GM12878 (cell line): ENCODE data around the gene WDR45B. TPM values are rescaled to one million over a fixed set of nuclear protein-coding genes. Genes with fewer than 3 reads are reported as not detected.

Experiments used
- ATAC-seq: fragments of 200-7000 bp; cut with Tn5 transposase; 3 replicates; pipeline ENCODE4 v1.9.1; 2020; ENCODE audit warnings: mild to moderate bottlenecking, moderate library complexity
- BruUV-seq: library from RNA; stranded (reverse); fragments of 400-500 nt; replicated peaks from 2 replicates; lab custom pipeline; 2021; lab: Mats Ljungman, UMichigan
- CTCF ChIA-PET: fragments of 300-600 bp; sonication (Branson Sonifier 250); formaldehyde crosslinking; extraction: SDS; loops from one replicate; lab custom pipeline; 2021; ENCODE audit warnings: inconsistent platforms; lab: Yijun Ruan, JAX
- POLR2A ChIA-PET: fragments of 350-600 bp; formaldehyde crosslinking; extraction: SDS; loops from one replicate; lab custom pipeline; 2021; ENCODE audit warnings: inconsistent platforms; lab: Charles Lee
- RAD21 ChIA-PET: fragments of 300-600 bp; sonication (Branson Sonifier 250); formaldehyde crosslinking; loops from one replicate; lab custom pipeline; 2023; ENCODE audit warnings: antibody characterized with exemption; ENCODE audit not compliant: unreplicated experiment; lab: Charles Lee
- SMC1A ChIA-PET: fragments of 300-600 bp; sonication (Branson Sonifier 250); formaldehyde crosslinking; loops from one replicate; lab custom pipeline; 2023; ENCODE audit not compliant: unreplicated experiment, uncharacterized antibody; lab: Charles Lee
- DNase-seq: peaks from one replicate; pipeline ENCODE4 v3.0.0-alpha.2; 2011; ENCODE audit warnings: low read depth, low spot score
- FAIRE-seq: peaks from 3 replicates; lab custom pipeline; 2011; peaks lifted over from hg19 to GRCh38; lab: Jason Lieb, UNC
- H2AFZ ChIP-seq: 2 replicates; pipeline ENCODE4 v1.6.0; 2011; ENCODE audit warnings: low read depth, low read length, control low read depth; ENCODE audit not compliant: control insufficient read depth
- H3K27ac ChIP-seq: 2 replicates; pipeline ENCODE4 v1.5.1; 2011; ENCODE audit warnings: control low read depth; ENCODE audit not compliant: control insufficient read depth, insufficient read depth
- H3K27me3 ChIP-seq, 2 experiments: replicated peaks in 1 of 2; 2 replicates each; pipeline versions ENCODE4 v1.6.0 to v1.6.1; 2011; ENCODE audit warnings: low read length in 1 of 2; ENCODE audit not compliant: control insufficient read depth in 2 of 2, insufficient read depth in 2 of 2
- H3K36me3 ChIP-seq, 2 experiments: 2 replicates each; pipeline ENCODE4 v1.5.1; 2011; ENCODE audit warnings: low read length in 1 of 2; ENCODE audit not compliant: control insufficient read depth in 2 of 2, insufficient read depth in 2 of 2
- H3K4me1 ChIP-seq: 2 replicates; pipeline ENCODE4 v1.6.1; 2011; ENCODE audit warnings: mild to moderate bottlenecking, low read length, moderate library complexity, mixed read lengths; ENCODE audit not compliant: control insufficient read depth, insufficient read depth
- H3K4me2 ChIP-seq: 2 replicates; pipeline ENCODE4 v1.6.0; 2011; ENCODE audit warnings: control low read depth; ENCODE audit not compliant: control insufficient read depth, insufficient read depth
- H3K4me3 ChIP-seq: fragments of 200-600 bp; sonication (generic); 2 replicates; pipeline ENCODE4 v1.5.1; 2016
- H3K79me2 ChIP-seq: 2 replicates; pipeline ENCODE4 v1.6.0; 2011; ENCODE audit warnings: low read length; ENCODE audit not compliant: control insufficient read depth, insufficient read depth
- H3K9ac ChIP-seq: 2 replicates; pipeline ENCODE4 v1.8.0; 2011; ENCODE audit warnings: low read length, control low read depth, mixed read lengths; ENCODE audit not compliant: control insufficient read depth, insufficient read depth
- H3K9me3 ChIP-seq: replicated peaks from 3 replicates; pipeline ENCODE4 v1.5.1; 2011; ENCODE audit warnings: mild to moderate bottlenecking, low read length; ENCODE audit not compliant: control insufficient read depth, insufficient read depth
- H4K20me1 ChIP-seq: 2 replicates; pipeline ENCODE4 v1.6.0; 2011; ENCODE audit not compliant: control insufficient read depth, insufficient read depth
- CHD1 ChIP-seq: IDR thresholded peaks from 2 replicates; pipeline ENCODE4 v1.6.1; 2012; ENCODE audit warnings: low read depth, low read length, improper control_type of control experiment
- CHD2 ChIP-seq: IDR thresholded peaks from 2 replicates; pipeline ENCODE4 v1.6.1; 2011; ENCODE audit warnings: low read depth, low read length, improper control_type of control experiment, borderline replicate concordance
- CREM ChIP-seq: IDR thresholded peaks from 2 replicates; pipeline ENCODE4 v1.6.1; 2014; ENCODE audit warnings: antibody characterized with exemption, low read depth
- DPF2 ChIP-seq: fragments of 450-650 bp; IDR thresholded peaks from 2 replicates; pipeline ENCODE4 v1.6.1; 2017; ENCODE audit warnings: mild to moderate bottlenecking
- EGR1 ChIP-seq, 2 experiments: IDR thresholded peaks; 1 replicate in 1 of 2; 2 replicates in 1 of 2; pipeline ENCODE4 v1.6.1; 2011 to 2012; ENCODE audit warnings: low read depth in 2 of 2, low read length in 2 of 2, borderline replicate concordance in 1 of 2, mild to moderate bottlenecking in 1 of 2, moderate library complexity in 1 of 2
- HDAC6 ChIP-seq: fragments of 200-600 bp; sonication (generic); IDR thresholded peaks from one replicate; pipeline ENCODE4 v1.8.0; 2017; ENCODE audit warnings: antibody characterized with exemption; ENCODE audit not compliant: unreplicated experiment
- MEF2A ChIP-seq: IDR thresholded peaks from 2 replicates; pipeline ENCODE4 v1.6.1; 2011; ENCODE audit warnings: low read depth, mild to moderate bottlenecking, low read length, moderate library complexity; ENCODE audit not compliant: insufficient read depth
- RB1 ChIP-seq: fragments of 450-650 bp; formaldehyde crosslinking; IDR thresholded peaks from 2 replicates; pipeline ENCODE4 v1.6.1; 2017; ENCODE audit warnings: mild to moderate bottlenecking, borderline replicate concordance
- RBBP5 ChIP-seq: fragments of 200-600 bp; sonication (generic); conservative IDR thresholded peaks from 2 replicates; pipeline ENCODE4 v1.6.1; 2016
- WGBS: methylation state at CpG from one replicate; pipeline ENCODE4 v1.1.6; 2016; ENCODE audit warnings: low lambda C conversion rate; ENCODE audit not compliant: insufficient replicate concordance, insufficient coverage; ENCODE audit errors: missing lambda C conversion rate; 5-methylcytosine and 5-hydroxymethylcytosine counted together
- in situ Hi-C: fragments of 300-500 bp; cut with MboI; formaldehyde crosslinking; loops from 9 replicates; pipeline ENCODE4 v1.14.3; 2018; ENCODE audit warnings: mixed read lengths
- intact Hi-C: fragments of 100-400 bp; cut with micrococcal nuclease; formaldehyde crosslinking; loops from one replicate; pipeline ENCODE4 v1.14.2; 2022; ENCODE audit not compliant: unreplicated experiment
- polyA plus RNA-seq, 11 experiments: library from polyadenylated mRNA; depleted of rRNA in 4 of 11; unstranded in 6 of 11; stranded (reverse) in 5 of 11; fragments of >200 nt; fragmentation: Nextera tagmentation in 4 of 11; fragmentation: Illumina TruSeq in 1 of 11; extraction: Ambion mirVana in 4 of 11; extraction: Trizol in 1 of 11; gene quantifications; 1 replicate in 1 of 11; 2 replicates in 10 of 11; pipeline versions ENCODE4 v1.2.1 to v1.2.3, GENCODE V29; 2011 to 2016; ENCODE audit warnings: inconsistent platforms in 2 of 11, missing spikeins in 2 of 11, low read depth in 1 of 11
- total RNA-seq, 4 experiments: library from RNA; depleted of rRNA in 3 of 4; stranded (reverse); fragments of >200 nt in 3 of 4; fragmentation: Illumina TruSeq in 1 of 4; extraction: Trizol in 1 of 4; gene quantifications; 2 replicates each; pipeline versions ENCODE4 v1.2.1 to v1.2.3, GENCODE V29; 2013 to 2021
- TF ChIP-seq, protein P1 (sequence below): IDR thresholded peaks from 2 replicates; pipeline ENCODE4 v1.6.1; 2011; ENCODE audit warnings: borderline replicate concordance, low read depth, mild to moderate bottlenecking, moderate library complexity, low read length; ENCODE audit not compliant: insufficient read depth, poor library complexity, severe bottlenecking
- TF ChIP-seq, protein P2 (sequence below): fragments of 450-650 bp; formaldehyde crosslinking; IDR thresholded peaks from 2 replicates; pipeline ENCODE4 v1.4.0; 2020; ENCODE audit warnings: mild to moderate bottlenecking, moderate library complexity

Gene WDR45B
- total and polyA plus RNA-seq, 10 of the 15 experiments (the other 5 are each of a cell fraction or from before 2014, with no cell fraction given): 1.0 to 73.7 (median 26.6) TPM

- H3K4me1 ChIP-seq: no peaks in the 10 kb centered on the region
- TF ChIP-seq, protein P1, sequence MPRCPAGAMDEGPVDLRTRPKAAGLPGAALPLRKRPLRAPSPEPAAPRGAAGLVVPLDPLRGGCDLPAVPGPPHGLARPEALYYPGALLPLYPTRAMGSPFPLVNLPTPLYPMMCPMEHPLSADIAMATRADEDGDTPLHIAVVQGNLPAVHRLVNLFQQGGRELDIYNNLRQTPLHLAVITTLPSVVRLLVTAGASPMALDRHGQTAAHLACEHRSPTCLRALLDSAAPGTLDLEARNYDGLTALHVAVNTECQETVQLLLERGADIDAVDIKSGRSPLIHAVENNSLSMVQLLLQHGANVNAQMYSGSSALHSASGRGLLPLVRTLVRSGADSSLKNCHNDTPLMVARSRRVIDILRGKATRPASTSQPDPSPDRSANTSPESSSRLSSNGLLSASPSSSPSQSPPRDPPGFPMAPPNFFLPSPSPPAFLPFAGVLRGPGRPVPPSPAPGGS: no peak
- TF ChIP-seq DPF2 (no peak), RB1 (no peak), HDAC6 (no peak), EGR1 (IDR thresholded peaks at IDR 0.05; ENCODE audit: borderline replicate concordance in 1 of 2, low read depth in 2 of 2, low read length in 2 of 2) (no peak), CHD2 (no peak), MEF2A (no peak), CREM (no peak), CHD1 (no peak), RBBP5 (no peak)
- TF ChIP-seq, protein P2, sequence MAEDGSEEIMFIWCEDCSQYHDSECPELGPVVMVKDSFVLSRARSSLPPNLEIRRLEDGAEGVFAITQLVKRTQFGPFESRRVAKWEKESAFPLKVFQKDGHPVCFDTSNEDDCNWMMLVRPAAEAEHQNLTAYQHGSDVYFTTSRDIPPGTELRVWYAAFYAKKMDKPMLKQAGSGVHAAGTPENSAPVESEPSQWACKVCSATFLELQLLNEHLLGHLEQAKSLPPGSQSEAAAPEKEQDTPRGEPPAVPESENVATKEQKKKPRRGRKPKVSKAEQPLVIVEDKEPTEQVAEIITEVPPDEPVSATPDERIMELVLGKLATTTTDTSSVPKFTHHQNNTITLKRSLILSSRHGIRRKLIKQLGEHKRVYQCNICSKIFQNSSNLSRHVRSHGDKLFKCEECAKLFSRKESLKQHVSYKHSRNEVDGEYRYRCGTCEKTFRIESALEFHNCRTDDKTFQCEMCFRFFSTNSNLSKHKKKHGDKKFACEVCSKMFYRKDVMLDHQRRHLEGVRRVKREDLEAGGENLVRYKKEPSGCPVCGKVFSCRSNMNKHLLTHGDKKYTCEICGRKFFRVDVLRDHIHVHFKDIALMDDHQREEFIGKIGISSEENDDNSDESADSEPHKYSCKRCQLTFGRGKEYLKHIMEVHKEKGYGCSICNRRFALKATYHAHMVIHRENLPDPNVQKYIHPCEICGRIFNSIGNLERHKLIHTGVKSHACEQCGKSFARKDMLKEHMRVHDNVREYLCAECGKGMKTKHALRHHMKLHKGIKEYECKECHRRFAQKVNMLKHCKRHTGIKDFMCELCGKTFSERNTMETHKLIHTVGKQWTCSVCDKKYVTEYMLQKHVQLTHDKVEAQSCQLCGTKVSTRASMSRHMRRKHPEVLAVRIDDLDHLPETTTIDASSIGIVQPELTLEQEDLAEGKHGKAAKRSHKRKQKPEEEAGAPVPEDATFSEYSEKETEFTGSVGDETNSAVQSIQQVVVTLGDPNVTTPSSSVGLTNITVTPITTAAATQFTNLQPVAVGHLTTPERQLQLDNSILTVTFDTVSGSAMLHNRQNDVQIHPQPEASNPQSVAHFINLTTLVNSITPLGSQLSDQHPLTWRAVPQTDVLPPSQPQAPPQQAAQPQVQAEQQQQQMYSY (CRISPR knock-in tag): no peak
- TF ChIP-seq, all 136 proteins: peak for 0
- Histone ChIP-seq H2AFZ (no peak overlapping the region), H3K27me3 (no peaks in the 10 kb centered on the region), H4K20me1 (no peaks in the 10 kb centered on the region), H3K9me3 (no peaks in the 10 kb centered on the region), H3K79me2 (no peaks in the 10 kb centered on the region), H3K4me3 (no peak overlapping the region), H3K9ac (no peak overlapping the region), H3K36me3 (no peaks in the 10 kb centered on the region), H3K27ac (no peak overlapping the region), H3K4me2 (no peak overlapping the region)
- POLR2A ChIA-PET: no interaction called here
- FAIRE-seq: no peak
- in situ Hi-C loops: no loop called here
- CTCF ChIA-PET: no interaction called here
- 59% methylated on average over 29 of the region's 31 CpGs for WGBS
- no peak for ATAC-seq
- SMC1A ChIA-PET: no interaction called here
- BruUV-seq: no TSS peak
- intact Hi-C loops: no loop called here
- DNase-seq: no peak
- RAD21 ChIA-PET: no interaction called here
These were observed 13.8 kb upstream of the WDR45B start for GRCh38 chr17:82661717-82662683.
